Measurements from ENCODE around the gene ANXA5.
A peak's percentile ranks its signal among the peaks of the same experiment; 100 is the strongest.

ANXA5 gene

GRCh38 chr4:121698236-121698671 is 1.5 kb upstream of the ANXA5 start:
- Histone ChIP-seq H3K4me3 (ENCODE audit: low read depth, low read length) (no peak overlapping the region), H3K4me1 (no peaks in the 10 kb centered on the region), H3K36me3 (no peaks in the 10 kb centered on the region), H3K27me3 (no peaks in the 10 kb centered on the region), H3K9me3 (no peaks in the 10 kb centered on the region)
- DNase-seq, result no peak
- no peak for TF ChIP-seq CTCF (IDR thresholded peaks at IDR 0.05; ENCODE audit: low read depth, low read length)

- no peaks in the 10 kb centered on the region for H3K36me3 ChIP-seq
- no peaks in the 10 kb centered on the region for H3K4me1 ChIP-seq
- H3K9me3 ChIP-seq, result no peaks in the 10 kb centered on the region
- DNase-seq, result no peak
- no peaks in the 10 kb centered on the region for H3K27me3 ChIP-seq
- H3K4me3 ChIP-seq (ENCODE audit: low read depth, low read length), result peak overlapping the region; percentile 87
- no peak for TF ChIP-seq CTCF (IDR thresholded peaks at IDR 0.05; ENCODE audit: low read depth, low read length)
Observed at GRCh38 chr4:121697564-121697963, 784 bp upstream of the ANXA5 start.

GRCh38 chr4:121696170-121696580 is 605 bp downstream of the ANXA5 start:
- no peaks in the 10 kb centered on the region for H3K4me1 ChIP-seq
- peak overlapping the region; percentile 93 for H3K4me3 ChIP-seq (ENCODE audit: low read depth, low read length)
- DNase-seq, result peak; percentile 13
- no peaks in the 10 kb centered on the region for H3K36me3 ChIP-seq
- no peak for TF ChIP-seq CTCF (IDR thresholded peaks at IDR 0.05; ENCODE audit: low read depth, low read length)
- no peaks in the 10 kb centered on the region for H3K9me3 ChIP-seq
- H3K27me3 ChIP-seq, result no peaks in the 10 kb centered on the region

DNA sequence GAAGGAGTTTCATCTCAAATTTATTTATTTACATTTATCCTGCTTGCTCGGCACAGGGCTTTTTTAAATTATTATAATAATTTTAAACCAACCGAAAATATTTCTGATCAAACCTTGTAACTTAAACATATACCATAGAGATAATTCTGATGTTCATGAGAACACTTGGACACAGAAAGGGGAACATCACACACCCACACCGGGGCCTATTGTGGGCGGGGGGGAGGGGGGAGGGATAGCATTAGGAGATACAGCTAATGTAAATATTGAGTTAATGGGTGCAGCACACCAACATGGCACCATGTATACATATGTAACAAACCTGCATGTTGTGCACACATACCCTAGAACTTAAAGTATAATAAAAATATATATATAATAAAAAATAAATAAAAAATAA is 2.9 kb downstream of the ANXA5 start:
- H3K4me3 ChIP-seq (ENCODE audit: low read depth, low read length), result no peak overlapping the region
- H3K27me3 ChIP-seq, result no peaks in the 10 kb centered on the region
- DNase-seq, result no peak
- no peak for TF ChIP-seq CTCF (IDR thresholded peaks at IDR 0.05; ENCODE audit: low read depth, low read length)
- no peaks in the 10 kb centered on the region for H3K9me3 ChIP-seq
- H3K36me3 ChIP-seq, result no peaks in the 10 kb centered on the region
- no peaks in the 10 kb centered on the region for H3K4me1 ChIP-seq

- no peak for TF ChIP-seq CTCF (IDR thresholded peaks at IDR 0.05; ENCODE audit: low read depth, low read length)
- Histone ChIP-seq H3K9me3 (no peaks in the 10 kb centered on the region), H3K4me1 (no peaks in the 10 kb centered on the region), H3K36me3 (no peaks in the 10 kb centered on the region), H3K4me3 (ENCODE audit: low read depth, low read length) (no peak overlapping the region), H3K27me3 (no peaks in the 10 kb centered on the region)
- DNase-seq, result no peak
Observed at GRCh38 chr4:121693450-121693849, 3.3 kb downstream of the ANXA5 start.

GRCh38 chr4:121692261-121692660 is 4.5 kb downstream of the ANXA5 start:
- no peaks in the 10 kb centered on the region for H3K4me1 ChIP-seq
- H3K9me3 ChIP-seq, result no peaks in the 10 kb centered on the region
- no peak overlapping the region for H3K4me3 ChIP-seq (ENCODE audit: low read depth, low read length)
- no peak for DNase-seq
- no peaks in the 10 kb centered on the region for H3K36me3 ChIP-seq
- TF ChIP-seq CTCF (IDR thresholded peaks at IDR 0.05; ENCODE audit: low read depth, low read length), result no peak
- H3K27me3 ChIP-seq, result no peaks in the 10 kb centered on the region

Data from BE2C (cell line).